T-cell (primary cell): ENCODE data around the gene HECTD4. TPM values are rescaled to one million over a fixed set of nuclear protein-coding genes. Genes with fewer than 3 reads are reported as not detected.

ENCODE experiments used
- ATAC-seq, 4 experiments: fragments of 200-7000 bp in 3 of 4; fragments of 150-1000 bp in 1 of 4; cut with Tn5 transposase; replicated peaks in 1 of 4; 1 replicate in 3 of 4; 2 replicates in 1 of 4; pipeline ENCODE4 v1.10.0; 2021; ENCODE audit warnings: moderate library complexity in 3 of 4, mild to moderate bottlenecking in 2 of 4, moderate number of reproducible peaks in 1 of 4
- CTCF ChIA-PET, 2 donors: fragments of 300-600 bp; sonication (Branson Sonifier 250); formaldehyde crosslinking; loops; one replicate each; lab custom pipeline; 2022; ENCODE audit warnings: antibody characterized with exemption in 2 of 2; lab: Charles Lee
- POLR2A ChIA-PET, 2 donors: fragments of 300-600 bp; sonication (Branson Sonifier 250); formaldehyde crosslinking; loops; one replicate each; lab custom pipeline; 2022; ENCODE audit warnings: antibody characterized with exemption in 2 of 2; lab: Charles Lee
- DNase-seq, 35 experiments: peaks; one replicate each; pipeline versions ENCODE4 v3.0.0 to v3.0.0-alpha.2; 2013 to 2023
- H3K27ac ChIP-seq: one replicate; pipeline ENCODE4 v1.5.1; 2013; ENCODE audit warnings: low read length
- H3K27me3 ChIP-seq, 2 experiments: replicated peaks in 1 of 2; 1 replicate in 1 of 2; 2 replicates in 1 of 2; pipeline versions ENCODE4 v1.6.1 to v1.7.0; 2013; ENCODE audit warnings: low read length in 1 of 2, mixed read lengths in 1 of 2; ENCODE audit not compliant: control insufficient read depth in 2 of 2, insufficient read depth in 2 of 2; ENCODE audit errors: extremely low read depth in 1 of 2
- H3K36me3 ChIP-seq, 2 donors: 1 replicate in 1 of 2; 2 replicates in 1 of 2; pipeline versions ENCODE4 v1.6.1 to v1.7.0; 2013; ENCODE audit warnings: low read length in 1 of 2; ENCODE audit not compliant: control insufficient read depth in 2 of 2, insufficient read depth in 1 of 2; ENCODE audit errors: extremely low read depth in 1 of 2
- H3K4me1 ChIP-seq, 2 experiments: 1 replicate in 1 of 2; 2 replicates in 1 of 2; pipeline versions ENCODE4 v1.6.1 to v1.7.0; 2013; ENCODE audit warnings: low read length in 2 of 2, mixed read lengths in 1 of 2; ENCODE audit not compliant: insufficient read depth in 2 of 2, control insufficient read depth in 1 of 2; ENCODE audit errors: extremely low read depth in 1 of 2
- H3K4me3 ChIP-seq, 2 donors: 1 replicate in 1 of 2; 2 replicates in 1 of 2; pipeline versions ENCODE4 v1.5.1 to v1.7.0; 2013; ENCODE audit warnings: mild to moderate bottlenecking in 2 of 2, low read length in 1 of 2, moderate library complexity in 1 of 2; ENCODE audit not compliant: control insufficient read depth in 1 of 2; ENCODE audit errors: extremely low read depth in 1 of 2
- H3K9me3 ChIP-seq: 2 replicates; pipeline ENCODE4 v1.7.0; 2013
- H3K27ac Mint-ChIP-seq, 2 donors: one replicate each; pipeline ENCODE4 v1.8.0; 2020 to 2021; ENCODE audit warnings: mild to moderate bottlenecking in 2 of 2, mixed read lengths in 2 of 2
- H3K27me3 Mint-ChIP-seq, 2 donors: one replicate each; pipeline ENCODE4 v1.8.0; 2021 to 2022; ENCODE audit warnings: mixed read lengths in 2 of 2
- H3K36me3 Mint-ChIP-seq: one replicate; pipeline ENCODE4 v1.8.0; 2021; ENCODE audit warnings: mixed read lengths
- H3K4me1 Mint-ChIP-seq, 3 donors: one replicate each; pipeline ENCODE4 v1.8.0; 2020 to 2022; ENCODE audit warnings: mixed read lengths in 3 of 3, mild to moderate bottlenecking in 1 of 3
- H3K4me3 Mint-ChIP-seq, 3 donors: one replicate each; pipeline ENCODE4 v1.8.0; 2020 to 2022; ENCODE audit warnings: mild to moderate bottlenecking in 3 of 3, mixed read lengths in 3 of 3, moderate library complexity in 3 of 3
- H3K9me3 Mint-ChIP-seq, 3 donors: one replicate each; pipeline ENCODE4 v1.8.0; 2020 to 2022; ENCODE audit warnings: mixed read lengths in 3 of 3
- WGBS: methylation state at CpG from one replicate; pipeline ENCODE4 v1.1.5; 2013; ENCODE audit warnings: missing lambda C conversion rate; ENCODE audit not compliant: insufficient coverage; 5-methylcytosine and 5-hydroxymethylcytosine counted together
- total RNA-seq, 35 experiments: library from RNA in 6 of 35; stranded (reverse) in 6 of 35; fragments of 120-200 nt in 1 of 35; gene quantifications; one replicate each; pipeline versions ENCODE4 v1.2.1 to v1.2.4 and lab custom pipeline; 2013 to 2026

The HECTD4 gene
- total RNA-seq, 5 donors from 2014 or later (not counting 1 experiment from before 2014, with no cell fraction given), result 49.7 to 58.5 (median 53.7) TPM

DNA sequence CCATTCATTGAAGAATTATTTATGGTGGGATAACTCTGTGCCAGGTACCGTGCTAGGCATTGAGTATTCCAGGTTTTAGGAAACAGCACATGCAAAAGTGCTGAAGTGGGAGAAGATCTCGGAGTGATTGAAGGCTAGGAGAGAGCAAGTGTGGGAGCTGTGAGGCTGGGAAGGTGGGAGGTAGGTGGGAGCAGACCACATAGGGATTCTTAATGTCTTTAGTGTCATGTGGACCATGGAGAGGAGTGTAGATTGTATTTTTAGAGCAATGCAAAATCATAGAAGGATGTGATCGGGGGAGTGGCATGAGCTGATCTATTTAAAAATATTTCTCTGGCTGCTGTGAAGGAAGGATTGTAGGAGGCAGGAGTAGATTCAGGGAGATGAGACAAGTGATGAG lies 41.9 kb upstream of the HECTD4 start:
- no peak for ATAC-seq
- Mint-ChIP-seq H3K36me3 (peaks cover 3% of the 10 kb centered on the region), H3K4me1 (peaks cover 54 to 68% (median 61%) of the 10 kb centered on the region in 3 donors), H3K9me3 (no peaks in the 10 kb centered on the region), H3K27ac (no peak overlapping the region), H3K4me3 (no peak overlapping the region), H3K27me3 (no peaks in the 10 kb centered on the region)
- ChIA-PET POLR2A (no interaction called here), CTCF (interaction anchor here in 1 of 2 donors (0.5 kb wide), 1 partner anchor 14 kb away, joined by 4 read pairs; no protein-coding TSS in a partner anchor)
- Histone ChIP-seq H3K9me3 (no peaks in the 10 kb centered on the region), H3K4me1 (peaks cover 8 to 34% of the 10 kb centered on the region in 2 experiments), H3K27ac (no peak overlapping the region), H3K4me3 (no peak overlapping the region), H3K27me3 (no peaks in the 10 kb centered on the region), H3K36me3 (peaks cover 0 to 3% of the 10 kb centered on the region in 2 donors)
- DNase-seq, result no peak
- 100% methylated on average over 3 of the region's 3 CpGs for WGBS

DNA sequence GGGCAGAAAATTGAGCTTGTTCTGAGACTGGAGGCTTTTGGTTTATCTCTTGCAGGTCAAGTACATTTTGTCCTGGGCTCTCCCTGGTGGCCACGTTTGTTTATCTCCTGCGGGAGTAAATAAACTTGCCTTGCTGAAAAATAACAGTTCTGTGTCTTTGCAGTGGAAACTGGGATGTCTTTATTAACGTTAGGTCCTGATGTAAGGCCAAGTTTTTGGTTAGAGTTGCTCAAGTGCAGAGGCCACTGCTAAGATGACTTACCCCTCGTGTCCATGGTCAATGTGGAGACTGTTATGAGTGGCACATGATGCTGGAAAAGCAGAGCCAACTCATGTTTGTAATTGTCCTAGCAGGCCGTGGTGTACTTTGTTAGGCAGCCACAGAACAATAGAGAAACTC lies 40.3 kb upstream of the HECTD4 start:
- CTCF ChIA-PET, result no interaction called here
- Mint-ChIP-seq H3K27ac (no peak overlapping the region), H3K36me3 (no peaks in the 10 kb centered on the region), H3K27me3 (no peaks in the 10 kb centered on the region), H3K9me3 (no peaks in the 10 kb centered on the region), H3K4me3 (no peak overlapping the region), H3K4me1 (peaks cover 51 to 64% (median 57%) of the 10 kb centered on the region in 3 donors)
- POLR2A ChIA-PET, result no interaction called here
- H3K9me3 ChIP-seq, result no peaks in the 10 kb centered on the region
- DNase-seq (no peak), ATAC-seq (no peak)
- H3K27ac ChIP-seq, result no peak overlapping the region
- peaks cover 8 to 42% of the 10 kb centered on the region in 2 experiments for H3K4me1 ChIP-seq
- WGBS, result 72% methylated on average over 4 of the region's 5 CpGs
- no peaks in the 10 kb centered on the region for H3K36me3 ChIP-seq
- no peaks in the 10 kb centered on the region for H3K27me3 ChIP-seq
- H3K4me3 ChIP-seq, result no peak overlapping the region

DNA sequence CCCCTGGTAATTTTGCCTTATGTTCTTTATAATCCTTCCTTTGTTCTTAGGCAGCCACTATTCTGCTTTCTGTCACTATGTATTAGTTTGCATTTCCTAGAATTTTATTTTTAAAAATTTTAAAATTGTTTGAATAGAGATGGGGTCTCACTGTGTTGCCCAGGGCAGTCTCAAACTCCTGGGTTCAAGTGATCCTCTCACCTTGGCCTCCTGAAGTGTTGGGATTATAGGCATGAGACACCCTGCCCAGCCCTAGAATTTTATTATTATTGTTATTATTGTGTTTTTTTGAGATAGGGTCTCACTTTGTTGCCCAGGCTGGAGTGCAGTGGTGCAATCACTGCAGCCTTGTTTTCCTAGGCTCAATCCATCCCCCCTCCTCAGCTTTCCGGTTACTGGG lies 39.1 kb upstream of the HECTD4 start:
- Mint-ChIP-seq H3K4me1 (peaks cover 51 to 69% (median 57%) of the 10 kb centered on the region in 3 donors), H3K27ac (no peak overlapping the region), H3K36me3 (no peaks in the 10 kb centered on the region), H3K27me3 (no peaks in the 10 kb centered on the region), H3K4me3 (peak overlapping the region in 1 of 3 donors; percentile 100), H3K9me3 (no peaks in the 10 kb centered on the region)
- 100% methylated on average over 1 of the region's 1 CpG for WGBS
- Histone ChIP-seq H3K4me3 (no peak overlapping the region), H3K4me1 (peaks cover 8 to 40% of the 10 kb centered on the region in 2 experiments), H3K9me3 (no peaks in the 10 kb centered on the region), H3K36me3 (no peaks in the 10 kb centered on the region), H3K27me3 (no peaks in the 10 kb centered on the region), H3K27ac (no peak overlapping the region)
- no peak for ATAC-seq
- no peak for DNase-seq
- POLR2A ChIA-PET, result no interaction called here
- CTCF ChIA-PET, result no interaction called here

DNA sequence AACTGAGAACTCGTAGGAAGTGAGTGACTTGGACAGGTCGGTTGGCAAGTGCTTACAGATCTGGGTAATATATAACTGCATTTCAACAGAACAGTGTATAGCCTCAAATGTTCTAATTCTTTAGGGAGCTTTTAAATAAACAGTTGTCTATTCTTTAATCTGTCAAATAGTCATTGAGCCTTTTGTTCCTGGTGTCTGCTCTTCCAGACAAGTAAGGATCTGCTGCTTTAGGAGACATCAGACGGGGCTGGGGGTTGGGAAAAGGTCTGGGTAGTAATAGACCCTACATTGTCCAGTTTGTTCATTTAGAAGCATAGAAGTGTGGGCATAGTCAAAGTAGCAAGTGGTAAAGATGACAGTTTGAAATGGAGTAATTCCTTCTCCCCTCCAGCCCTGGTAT lies 38.5 kb upstream of the HECTD4 start:
- Mint-ChIP-seq H3K9me3 (no peaks in the 10 kb centered on the region), H3K27ac (no peak overlapping the region), H3K4me1 (peaks cover 51 to 64% (median 53%) of the 10 kb centered on the region in 3 donors), H3K27me3 (no peaks in the 10 kb centered on the region), H3K4me3 (peak overlapping the region; percentile 87 to 100 (median 92)), H3K36me3 (no peaks in the 10 kb centered on the region)
- POLR2A ChIA-PET, result no interaction called here
- H3K27ac ChIP-seq, result no peak overlapping the region
- DNase-seq (no peak), ATAC-seq (no peak)
- no peaks in the 10 kb centered on the region for H3K9me3 ChIP-seq
- CTCF ChIA-PET, result no interaction called here
- no peaks in the 10 kb centered on the region for H3K36me3 ChIP-seq
- H3K4me3 ChIP-seq, result no peak overlapping the region
- peaks cover 8 to 35% of the 10 kb centered on the region in 2 experiments for H3K4me1 ChIP-seq
- no peaks in the 10 kb centered on the region for H3K27me3 ChIP-seq
- WGBS, result no CpG with 5 or more reads among the region's 3 CpGs

DNA sequence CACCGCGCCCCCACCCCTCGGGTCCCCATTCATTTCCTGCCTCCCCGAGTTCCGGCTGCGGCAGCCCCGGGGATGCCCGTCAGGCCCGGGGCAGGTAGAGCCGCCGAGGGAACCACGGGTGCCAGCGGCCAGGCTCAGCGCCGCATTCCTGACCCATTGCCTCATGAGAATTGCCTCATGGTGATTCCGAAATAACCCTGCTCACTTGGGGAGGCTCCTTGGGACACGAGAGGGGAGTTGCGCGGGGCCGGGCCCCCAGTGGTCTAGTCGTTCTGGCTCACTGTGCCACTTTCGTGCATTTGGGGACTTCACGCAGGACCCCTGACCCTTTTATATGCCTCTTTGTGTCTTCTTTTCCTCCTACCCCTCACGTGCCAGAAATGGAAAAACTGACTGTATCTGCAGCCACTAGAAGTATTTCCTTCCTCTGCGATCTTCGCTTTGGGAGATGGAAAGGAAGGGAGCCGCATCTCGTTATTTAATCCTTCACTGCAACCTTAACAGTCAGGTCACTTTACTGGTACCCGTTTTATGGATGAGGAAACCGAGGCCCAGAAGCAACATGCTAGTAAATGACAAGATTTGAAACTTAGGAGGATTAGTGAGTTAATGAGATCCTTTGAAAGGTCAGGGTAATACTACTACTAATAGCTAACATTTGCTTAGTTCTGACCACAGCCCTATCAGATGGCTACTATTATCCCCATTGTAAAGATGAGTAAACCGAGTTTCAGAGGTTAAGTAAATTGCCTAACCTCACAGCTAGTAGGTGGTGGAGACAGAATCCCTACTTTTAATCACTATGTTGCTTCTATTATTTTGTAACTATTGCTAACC lies 37.3 kb upstream of the HECTD4 start:
- 0% methylated on average over 20 of the region's 31 CpGs for WGBS
- ChIA-PET POLR2A (no interaction called here), CTCF (interaction anchor here in 1 of 2 donors (0.6 kb wide), 1 partner anchor 1103 kb away, joined by 3 read pairs; no protein-coding TSS in a partner anchor)
- Mint-ChIP-seq H3K4me3 (peak overlapping the region; percentile 87 to 100 (median 92)), H3K27ac (peak overlapping the region; percentile 80 to 89), H3K9me3 (no peaks in the 10 kb centered on the region), H3K36me3 (no peaks in the 10 kb centered on the region), H3K4me1 (peaks cover 50 to 59% (median 51%) of the 10 kb centered on the region in 3 donors), H3K27me3 (no peaks in the 10 kb centered on the region)
- Histone ChIP-seq H3K9me3 (no peaks in the 10 kb centered on the region), H3K27me3 (no peaks in the 10 kb centered on the region), H3K27ac (peak overlapping the region; percentile 71), H3K36me3 (no peaks in the 10 kb centered on the region), H3K4me3 (peak overlapping the region; percentile 73 to 86), H3K4me1 (peaks cover 8 to 32% of the 10 kb centered on the region in 2 experiments)
- DNase-seq (peak in 7 of 35 experiments; percentile 5 to 69 (median 31)), ATAC-seq (peak; percentile 61 to 72 (median 66))

DNA sequence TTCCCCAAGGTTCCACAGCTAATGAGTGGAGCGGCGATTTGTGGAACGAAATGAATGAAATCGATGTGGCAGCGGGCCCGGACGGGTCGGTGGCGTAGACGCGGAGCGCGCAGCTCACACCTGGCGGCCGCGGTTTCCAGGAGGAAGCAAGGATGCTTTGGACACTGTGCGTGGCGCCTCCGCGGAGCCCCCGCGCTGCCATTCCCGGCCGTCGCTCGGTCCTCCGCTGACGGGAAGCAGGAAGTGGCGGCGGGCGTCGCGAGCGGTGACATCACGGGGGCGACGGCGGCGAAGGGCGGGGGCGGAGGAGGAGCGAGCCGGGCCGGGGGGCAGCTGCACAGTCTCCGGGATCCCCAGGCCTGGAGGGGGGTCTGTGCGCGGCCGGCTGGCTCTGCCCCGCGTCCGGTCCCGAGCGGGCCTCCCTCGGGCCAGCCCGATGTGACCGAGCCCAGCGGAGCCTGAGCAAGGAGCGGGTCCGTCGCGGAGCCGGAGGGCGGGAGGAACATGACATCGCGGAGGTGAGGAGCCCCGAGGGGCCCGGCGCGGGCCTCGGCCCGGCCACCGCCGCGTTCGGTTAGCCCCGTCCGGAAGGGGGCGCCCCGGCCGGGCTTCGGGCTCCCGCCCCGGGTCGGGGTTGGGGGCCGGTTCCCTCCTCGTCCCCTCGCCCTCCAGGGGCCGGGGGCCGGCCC lies 36.5 kb upstream of the HECTD4 start, which contains the start of gene PTPN11:
Gene PTPN11, plus strand, starts transcription at position 340 of the 689 bp plus-strand sequence. Its CDS starts 165 bp downstream, at position 505.
- no peaks in the 10 kb centered on the region for H3K27me3 ChIP-seq
- no peaks in the 10 kb centered on the region for H3K27me3 Mint-ChIP-seq
- peaks cover 43 to 53% (median 43%) of the 10 kb centered on the region in 3 donors for H3K4me1 Mint-ChIP-seq
- H3K9me3 ChIP-seq, result no peaks in the 10 kb centered on the region
- POLR2A ChIA-PET, result no interaction called here
- peak within 1 kb of the TSS; percentile 92 to 100 (median 95) for H3K4me3 Mint-ChIP-seq
- peak; percentile 69 to 93 (median 87) for DNase-seq
- H3K36me3 ChIP-seq, result no peaks in the 10 kb centered on the region
- H3K27ac ChIP-seq, result peak within 1 kb of the TSS; percentile 87
- peak; percentile 87 to 93 (median 89) for ATAC-seq
- H3K27ac Mint-ChIP-seq, result peak within 1 kb of the TSS; percentile 91 to 94
- CTCF ChIA-PET, result interaction anchor here (0.6 kb wide), 3 partner anchors 32 to 1546 kb away, joined by 3 to 4 read pairs (median 3); no protein-coding TSS in a partner anchor
- WGBS, result under 1% methylated on average over 86 of the region's 89 CpGs
- H3K36me3 Mint-ChIP-seq, result no peaks in the 10 kb centered on the region
- peak within 1 kb of the TSS; percentile 86 to 88 for H3K4me3 ChIP-seq
- no peaks in the 10 kb centered on the region for H3K9me3 Mint-ChIP-seq
- H3K4me1 ChIP-seq, result peaks cover 8 to 28% of the 10 kb centered on the region in 2 experiments
